ENCODE measurements around the gene DMAP1.

DMAP1 gene

GRCh38 chr1:44261171-44261817, 48.0 kb downstream of the DMAP1 start:
- Histone ChIP-seq H3K4me3 (ENCODE audit: low read depth in 1 of 2, low read length in 2 of 2) (no peak overlapping the region), H3K36me3 (ENCODE audit: insufficient read depth, low read length) (peaks cover 7% of the 10 kb centered on the region), H3K4me1 (ENCODE audit: insufficient read depth, low read length) (no peaks in the 10 kb centered on the region), H3K9ac (ENCODE audit: low read length) (no peak overlapping the region), H3K9me3 (ENCODE audit: low read length) (no peaks in the 10 kb centered on the region), H3K27ac (ENCODE audit: low read depth, low read length) (no peak overlapping the region), H3K27me3 (ENCODE audit: control insufficient read depth in 1 of 2, insufficient read depth in 2 of 2, low read length in 2 of 2) (no peaks in the 10 kb centered on the region)

GRCh38 chr1:44261962-44262361, 48.7 kb downstream of the DMAP1 start:
- H3K9ac ChIP-seq (ENCODE audit: low read length), result no peak overlapping the region
- H3K4me3 ChIP-seq (ENCODE audit: low read depth in 1 of 2, low read length in 2 of 2), result no peak overlapping the region
- H3K9me3 ChIP-seq (ENCODE audit: low read length), result no peaks in the 10 kb centered on the region
- no peak overlapping the region for H3K27ac ChIP-seq (ENCODE audit: low read depth, low read length)
- H3K36me3 ChIP-seq (ENCODE audit: insufficient read depth, low read length), result no peaks in the 10 kb centered on the region
- no peaks in the 10 kb centered on the region for H3K4me1 ChIP-seq (ENCODE audit: insufficient read depth, low read length)
- no peaks in the 10 kb centered on the region for H3K27me3 ChIP-seq (ENCODE audit: control insufficient read depth in 1 of 2, insufficient read depth in 2 of 2, low read length in 2 of 2)

DNA sequence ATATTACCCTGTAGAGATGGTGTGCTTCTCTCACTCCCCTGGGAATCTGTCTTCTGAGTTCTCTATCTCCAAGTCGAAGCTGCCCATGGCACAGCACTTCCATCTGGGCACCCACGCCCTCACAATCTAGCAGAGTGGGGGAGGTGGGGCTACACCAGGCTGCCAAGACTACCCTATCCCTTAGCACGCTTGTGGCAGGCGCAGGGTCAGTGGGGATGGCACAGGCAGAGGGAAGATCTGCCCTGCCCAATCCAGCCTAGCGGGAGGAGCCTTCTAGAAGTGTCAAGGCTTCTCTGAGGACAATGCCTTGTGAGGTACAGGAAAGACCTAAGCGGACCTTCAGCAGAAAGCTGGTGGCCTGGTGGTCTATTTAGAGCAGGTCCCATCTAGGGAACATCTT, 49.1 kb downstream of the DMAP1 start:
- Histone ChIP-seq H3K9me3 (ENCODE audit: low read length) (no peaks in the 10 kb centered on the region), H3K9ac (ENCODE audit: low read length) (no peak overlapping the region), H3K27me3 (ENCODE audit: control insufficient read depth in 1 of 2, insufficient read depth in 2 of 2, low read length in 2 of 2) (no peaks in the 10 kb centered on the region), H3K4me1 (ENCODE audit: insufficient read depth, low read length) (no peaks in the 10 kb centered on the region), H3K36me3 (ENCODE audit: insufficient read depth, low read length) (no peaks in the 10 kb centered on the region), H3K27ac (ENCODE audit: low read depth, low read length) (no peak overlapping the region), H3K4me3 (ENCODE audit: low read depth in 1 of 2, low read length in 2 of 2) (no peak overlapping the region)

- H3K27me3 ChIP-seq (ENCODE audit: control insufficient read depth in 1 of 2, insufficient read depth in 2 of 2, low read length in 2 of 2), result no peaks in the 10 kb centered on the region
- H3K36me3 ChIP-seq (ENCODE audit: insufficient read depth, low read length), result no peaks in the 10 kb centered on the region
- no peak overlapping the region for H3K27ac ChIP-seq (ENCODE audit: low read depth, low read length)
- no peaks in the 10 kb centered on the region for H3K4me1 ChIP-seq (ENCODE audit: insufficient read depth, low read length)
- H3K4me3 ChIP-seq (ENCODE audit: low read depth in 1 of 2, low read length in 2 of 2), result no peak overlapping the region
- H3K9me3 ChIP-seq (ENCODE audit: low read length), result no peaks in the 10 kb centered on the region
- no peak overlapping the region for H3K9ac ChIP-seq (ENCODE audit: low read length)
Measured at GRCh38 chr1:44262816-44263567, 49.7 kb downstream of the DMAP1 start.

DNA sequence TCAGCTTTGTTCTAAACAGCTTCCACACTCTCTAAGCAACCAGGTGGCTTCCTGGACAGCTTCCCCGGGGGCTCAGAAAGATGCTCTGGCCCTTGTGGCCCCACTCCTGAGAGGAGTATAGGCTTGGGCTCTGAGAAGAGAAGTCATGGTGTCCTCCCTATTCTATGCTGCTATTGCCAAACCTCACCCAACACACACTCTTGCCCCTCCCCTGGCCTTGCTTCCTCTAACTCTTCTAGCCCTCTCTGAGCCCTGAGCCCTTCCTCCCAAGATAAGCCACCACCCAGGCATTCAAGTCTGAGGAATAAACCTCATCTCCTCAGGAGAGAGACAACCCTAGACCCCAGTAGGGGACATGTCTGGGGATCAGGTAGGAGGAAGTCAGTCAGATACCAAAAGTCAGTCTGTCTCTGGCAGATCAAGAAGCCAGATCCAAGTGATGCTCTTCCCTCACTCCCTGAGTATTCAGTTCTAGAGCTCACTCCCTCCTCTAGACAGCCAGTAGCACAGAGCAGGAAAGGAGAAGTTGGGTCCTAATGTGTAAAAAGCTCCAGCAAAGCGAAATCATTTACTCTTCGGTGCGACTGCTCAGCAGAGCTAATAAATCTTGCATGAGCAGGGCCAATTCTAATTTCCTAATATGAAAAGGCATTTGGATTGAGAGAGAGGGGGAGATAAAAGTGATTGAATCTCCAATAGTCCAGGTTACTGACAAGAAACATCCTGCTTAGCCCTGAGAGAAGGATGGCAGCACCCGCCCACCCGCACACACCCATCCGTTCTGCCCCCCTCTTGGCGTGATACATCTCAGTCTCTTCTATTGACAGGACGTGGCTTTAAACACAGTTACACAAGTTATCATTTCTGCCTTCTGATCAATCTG, 50.5 kb downstream of the DMAP1 start:
- Histone ChIP-seq H3K27me3 (ENCODE audit: control insufficient read depth in 1 of 2, insufficient read depth in 2 of 2, low read length in 2 of 2) (no peaks in the 10 kb centered on the region), H3K9ac (ENCODE audit: low read length) (no peak overlapping the region), H3K27ac (ENCODE audit: low read depth, low read length) (no peak overlapping the region), H3K9me3 (ENCODE audit: low read length) (no peaks in the 10 kb centered on the region), H3K36me3 (ENCODE audit: insufficient read depth, low read length) (no peaks in the 10 kb centered on the region), H3K4me3 (ENCODE audit: low read depth in 1 of 2, low read length in 2 of 2) (no peak overlapping the region), H3K4me1 (ENCODE audit: insufficient read depth, low read length) (no peaks in the 10 kb centered on the region)

- Histone ChIP-seq H3K27me3 (ENCODE audit: control insufficient read depth in 1 of 2, insufficient read depth in 2 of 2, low read length in 2 of 2) (no peaks in the 10 kb centered on the region), H3K9me3 (ENCODE audit: low read length) (no peaks in the 10 kb centered on the region), H3K36me3 (ENCODE audit: insufficient read depth, low read length) (no peaks in the 10 kb centered on the region), H3K4me3 (ENCODE audit: low read depth in 1 of 2, low read length in 2 of 2) (no peak overlapping the region), H3K4me1 (ENCODE audit: insufficient read depth, low read length) (no peaks in the 10 kb centered on the region), H3K27ac (ENCODE audit: low read depth, low read length) (no peak overlapping the region), H3K9ac (ENCODE audit: low read length) (no peak overlapping the region)
Measured at GRCh38 chr1:44264451-44264771, 51.1 kb downstream of the DMAP1 start.

DNA sequence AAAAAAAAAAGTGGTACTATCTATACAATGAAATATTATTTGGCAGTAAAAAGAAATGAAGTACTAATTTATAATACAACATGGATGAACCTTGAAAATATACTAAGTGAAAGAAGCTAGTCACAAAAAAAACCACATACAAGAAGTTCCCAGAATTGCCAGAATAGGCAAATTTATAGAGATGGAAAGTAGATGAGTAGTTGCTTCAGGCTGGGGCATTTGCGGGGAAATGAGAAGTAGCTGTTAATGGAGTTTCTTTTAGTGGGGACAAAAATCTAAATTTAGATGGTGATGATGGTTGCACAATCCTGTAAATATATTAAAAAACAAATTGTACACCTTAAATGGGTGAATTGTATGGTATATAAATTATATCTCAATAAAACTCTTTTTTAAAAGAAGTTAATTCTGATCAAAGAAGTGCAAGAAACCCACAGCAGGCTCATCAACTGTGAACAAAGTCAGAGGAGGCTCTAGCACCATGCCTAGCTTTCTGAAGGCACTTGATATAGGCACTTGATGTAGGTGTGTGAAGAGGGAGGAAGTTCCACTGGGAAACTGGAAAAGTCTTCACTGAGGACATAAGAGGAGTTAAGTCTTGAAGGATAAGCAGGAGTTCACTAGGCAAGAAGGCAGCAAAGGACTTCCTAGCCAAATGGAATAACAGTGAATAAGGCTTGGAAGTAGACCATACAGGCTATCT, 52.5 kb downstream of the DMAP1 start:
- Histone ChIP-seq H3K4me1 (ENCODE audit: insufficient read depth, low read length) (no peaks in the 10 kb centered on the region), H3K27ac (ENCODE audit: low read depth, low read length) (no peak overlapping the region)

GRCh38 chr1:44266400-44267344, 53.4 kb downstream of the DMAP1 start:
- no peaks in the 10 kb centered on the region for H3K36me3 ChIP-seq (ENCODE audit: insufficient read depth, low read length)
- no peaks in the 10 kb centered on the region for H3K9me3 ChIP-seq (ENCODE audit: low read length)
- no peaks in the 10 kb centered on the region for H3K4me1 ChIP-seq (ENCODE audit: insufficient read depth, low read length)
- no peak overlapping the region for H3K9ac ChIP-seq (ENCODE audit: low read length)
- no peak overlapping the region for H3K4me3 ChIP-seq (ENCODE audit: low read depth in 1 of 2, low read length in 2 of 2)
- H3K27me3 ChIP-seq (ENCODE audit: control insufficient read depth in 1 of 2, insufficient read depth in 2 of 2, low read length in 2 of 2), result no peaks in the 10 kb centered on the region
- no peak overlapping the region for H3K27ac ChIP-seq (ENCODE audit: low read depth, low read length)

More for the DNA sequence above, 52.5 kb downstream of the DMAP1 start:
- Histone ChIP-seq H3K4me3 (ENCODE audit: low read depth in 1 of 2, low read length in 2 of 2) (no peak overlapping the region), H3K9me3 (ENCODE audit: low read length) (no peaks in the 10 kb centered on the region), H3K27me3 (ENCODE audit: control insufficient read depth in 1 of 2, insufficient read depth in 2 of 2, low read length in 2 of 2) (no peaks in the 10 kb centered on the region), H3K36me3 (ENCODE audit: insufficient read depth, low read length) (no peaks in the 10 kb centered on the region), H3K9ac (ENCODE audit: low read length) (no peak overlapping the region)

DNA sequence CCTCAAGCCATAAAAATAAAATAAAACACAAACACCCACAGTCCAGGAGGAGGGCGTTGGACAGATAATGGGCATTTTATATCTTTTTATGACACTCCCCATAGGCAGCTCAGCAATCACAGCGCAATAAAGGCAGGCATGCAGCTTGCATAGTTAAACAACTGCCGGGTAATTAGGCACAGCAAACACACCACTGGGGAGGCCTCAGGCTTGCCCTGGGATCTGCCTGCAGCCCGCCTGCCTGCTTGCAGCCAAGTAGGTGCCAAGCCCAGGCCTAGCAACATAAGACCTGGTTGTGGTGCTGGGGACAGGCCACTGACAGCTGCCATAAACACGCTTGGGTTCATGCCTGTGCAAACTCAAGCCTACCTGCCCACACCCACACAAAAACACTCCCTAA, 54.2 kb downstream of the DMAP1 start:
- Histone ChIP-seq H3K9ac (ENCODE audit: low read length) (no peak overlapping the region), H3K4me1 (ENCODE audit: insufficient read depth, low read length) (no peaks in the 10 kb centered on the region), H3K27ac (ENCODE audit: low read depth, low read length) (no peak overlapping the region), H3K36me3 (ENCODE audit: insufficient read depth, low read length) (no peaks in the 10 kb centered on the region), H3K27me3 (ENCODE audit: control insufficient read depth in 1 of 2, insufficient read depth in 2 of 2, low read length in 2 of 2) (no peaks in the 10 kb centered on the region), H3K4me3 (ENCODE audit: low read depth in 1 of 2, low read length in 2 of 2) (no peak overlapping the region), H3K9me3 (ENCODE audit: low read length) (no peaks in the 10 kb centered on the region)

GRCh38 chr1:44268054-44268453, 54.8 kb downstream of the DMAP1 start:
- no peak overlapping the region for H3K27ac ChIP-seq (ENCODE audit: low read depth, low read length)
- H3K36me3 ChIP-seq (ENCODE audit: insufficient read depth, low read length), result no peaks in the 10 kb centered on the region
- H3K9me3 ChIP-seq (ENCODE audit: low read length), result no peaks in the 10 kb centered on the region
- H3K4me3 ChIP-seq (ENCODE audit: low read depth in 1 of 2, low read length in 2 of 2), result no peak overlapping the region
- H3K9ac ChIP-seq (ENCODE audit: low read length), result no peak overlapping the region
- no peaks in the 10 kb centered on the region for H3K4me1 ChIP-seq (ENCODE audit: insufficient read depth, low read length)
- H3K27me3 ChIP-seq (ENCODE audit: control insufficient read depth in 1 of 2, insufficient read depth in 2 of 2, low read length in 2 of 2), result no peaks in the 10 kb centered on the region

All from muscle layer of colon (tissue), 2 donors.